Osteoblast (primary cell): ENCODE results near the gene CCNYL1. TPM values are rescaled to one million over a fixed set of nuclear protein-coding genes. Genes with fewer than 3 reads are reported as not detected.

Experiments used
- DNase-seq: peaks from one replicate; pipeline ENCODE4 v3.0.0; 2011; ENCODE audit warnings: low spot score, mixed read lengths; ENCODE audit not compliant: insufficient read length; ENCODE audit errors: missing footprints
- H2AFZ ChIP-seq: 2 replicates; pipeline ENCODE4 v1.6.0; 2011; ENCODE audit warnings: mild to moderate bottlenecking, low read length
- H3K27ac ChIP-seq: 2 replicates; pipeline ENCODE4 v1.5.1; 2011; ENCODE audit warnings: mild to moderate bottlenecking, low read depth, low read length, moderate library complexity
- H3K27me3 ChIP-seq: 2 replicates; pipeline ENCODE4 v1.6.0; 2012; ENCODE audit warnings: mild to moderate bottlenecking, control low read depth, inconsistent platforms, low read length, moderate library complexity; ENCODE audit not compliant: insufficient read depth
- H3K36me3 ChIP-seq: 2 replicates; pipeline ENCODE4 v1.5.1; 2011; ENCODE audit warnings: mild to moderate bottlenecking, low read length, control low read depth, moderate library complexity; ENCODE audit not compliant: insufficient read depth
- H3K4me1 ChIP-seq: 2 replicates; pipeline ENCODE4 v1.5.1; 2011; ENCODE audit warnings: mild to moderate bottlenecking, low read length, control low read depth, moderate library complexity; ENCODE audit not compliant: insufficient read depth
- H3K4me2 ChIP-seq: 2 replicates; pipeline ENCODE4 v1.6.0; 2011; ENCODE audit warnings: mild to moderate bottlenecking, low read length; ENCODE audit not compliant: insufficient read depth
- H3K4me3 ChIP-seq: fragments of 200-600 bp; sonication (generic); 3 replicates; pipeline ENCODE4 v1.5.1; 2012; ENCODE audit warnings: mild to moderate bottlenecking, low read length, inconsistent platforms; ENCODE audit not compliant: insufficient read depth
- H3K79me2 ChIP-seq: 2 replicates; pipeline ENCODE4 v1.6.0; 2012; ENCODE audit warnings: mild to moderate bottlenecking, low read length, control low read depth, inconsistent platforms; ENCODE audit not compliant: insufficient read depth
- H3K9me3 ChIP-seq: 2 replicates; pipeline ENCODE4 v1.5.1; 2011; ENCODE audit warnings: low read depth, low read length, control low read depth
- H4K20me1 ChIP-seq: 2 replicates; pipeline ENCODE4 v1.6.0; 2012; ENCODE audit warnings: mild to moderate bottlenecking, low read length, control low read depth; ENCODE audit not compliant: insufficient read depth
- total RNA-seq: library from RNA; depleted of rRNA; stranded (reverse); fragments of >200 nt; gene quantifications from 2 replicates; pipeline ENCODE4 v1.2.3, GENCODE V29; 2012
- TF ChIP-seq, protein P1 (sequence below): IDR thresholded peaks from 2 replicates; pipeline ENCODE4 v1.5.1; 2011; ENCODE audit warnings: mild to moderate bottlenecking, low read depth, low read length, moderate library complexity; ENCODE audit errors: extremely low read depth

The CCNYL1 gene
- total RNA-seq, 1 donor, result 15.9 TPM

DNA sequence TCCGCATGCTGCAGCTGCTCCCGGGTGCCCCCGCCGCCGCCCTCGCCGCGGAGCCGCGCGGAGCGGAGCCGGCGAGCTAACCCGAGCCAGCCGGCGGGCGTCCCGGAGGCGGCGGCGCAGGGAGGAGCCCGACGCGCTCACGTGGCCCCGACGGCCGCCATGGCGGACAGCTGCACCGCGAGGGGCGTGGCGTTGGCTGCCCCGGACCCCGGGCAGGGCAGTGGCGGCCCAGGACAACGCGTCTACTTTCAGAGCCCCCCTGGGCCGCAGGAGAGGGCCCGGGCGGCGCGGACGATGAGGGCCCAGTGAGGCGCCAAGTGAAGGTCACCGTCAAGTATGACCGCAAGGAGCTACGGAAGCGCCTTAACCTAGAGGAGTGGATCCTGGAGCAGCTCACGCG, 30.0 kb upstream of the CCNYL1 start:
- TF ChIP-seq, protein P1, sequence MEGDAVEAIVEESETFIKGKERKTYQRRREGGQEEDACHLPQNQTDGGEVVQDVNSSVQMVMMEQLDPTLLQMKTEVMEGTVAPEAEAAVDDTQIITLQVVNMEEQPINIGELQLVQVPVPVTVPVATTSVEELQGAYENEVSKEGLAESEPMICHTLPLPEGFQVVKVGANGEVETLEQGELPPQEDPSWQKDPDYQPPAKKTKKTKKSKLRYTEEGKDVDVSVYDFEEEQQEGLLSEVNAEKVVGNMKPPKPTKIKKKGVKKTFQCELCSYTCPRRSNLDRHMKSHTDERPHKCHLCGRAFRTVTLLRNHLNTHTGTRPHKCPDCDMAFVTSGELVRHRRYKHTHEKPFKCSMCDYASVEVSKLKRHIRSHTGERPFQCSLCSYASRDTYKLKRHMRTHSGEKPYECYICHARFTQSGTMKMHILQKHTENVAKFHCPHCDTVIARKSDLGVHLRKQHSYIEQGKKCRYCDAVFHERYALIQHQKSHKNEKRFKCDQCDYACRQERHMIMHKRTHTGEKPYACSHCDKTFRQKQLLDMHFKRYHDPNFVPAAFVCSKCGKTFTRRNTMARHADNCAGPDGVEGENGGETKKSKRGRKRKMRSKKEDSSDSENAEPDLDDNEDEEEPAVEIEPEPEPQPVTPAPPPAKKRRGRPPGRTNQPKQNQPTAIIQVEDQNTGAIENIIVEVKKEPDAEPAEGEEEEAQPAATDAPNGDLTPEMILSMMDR, result no peak
- Histone ChIP-seq H2AFZ (no peak overlapping the region), H3K9me3 (no peaks in the 10 kb centered on the region), H3K4me3 (no peak overlapping the region), H3K79me2 (no peaks in the 10 kb centered on the region), H3K27me3 (peaks cover 6% of the 10 kb centered on the region), H3K4me1 (peaks cover 25% of the 10 kb centered on the region), H3K4me2 (no peak overlapping the region), H3K36me3 (no peaks in the 10 kb centered on the region), H3K27ac (no peak overlapping the region), H4K20me1 (no peaks in the 10 kb centered on the region)
- DNase-seq, result no peak

GRCh38 chr2:207682557-207682956, 28.9 kb upstream of the CCNYL1 start:
- no peaks in the 10 kb centered on the region for H4K20me1 ChIP-seq
- TF ChIP-seq, protein P1, result no peak
- H3K4me2 ChIP-seq, result no peak overlapping the region
- H3K4me1 ChIP-seq, result peaks cover 14% of the 10 kb centered on the region
- H3K4me3 ChIP-seq, result no peak overlapping the region
- no peak overlapping the region for H2AFZ ChIP-seq
- no peaks in the 10 kb centered on the region for H3K9me3 ChIP-seq
- no peak for DNase-seq
- peaks cover 10% of the 10 kb centered on the region for H3K27me3 ChIP-seq
- H3K27ac ChIP-seq, result no peak overlapping the region
- no peaks in the 10 kb centered on the region for H3K36me3 ChIP-seq
- no peaks in the 10 kb centered on the region for H3K79me2 ChIP-seq

DNA sequence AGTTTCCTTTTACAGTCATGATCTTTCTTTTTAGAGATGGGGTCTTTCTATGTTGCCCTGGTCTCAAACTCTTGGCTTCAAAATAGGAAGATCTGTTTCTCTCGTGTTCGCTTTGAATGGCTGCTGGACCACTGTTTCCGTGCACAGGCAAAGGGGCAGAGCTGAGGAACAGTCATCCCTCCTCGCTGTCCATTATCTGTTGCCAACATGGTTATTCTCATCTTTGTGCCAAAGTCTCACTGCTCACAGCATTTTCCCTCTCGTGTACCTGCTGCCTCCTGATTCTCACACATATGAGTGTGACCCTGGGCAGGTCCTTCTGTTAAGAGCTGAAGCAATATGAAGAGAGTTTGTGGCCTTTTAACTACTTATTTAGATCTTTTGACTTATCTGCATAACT, 28.0 kb upstream of the CCNYL1 start:
- no peaks in the 10 kb centered on the region for H3K36me3 ChIP-seq
- DNase-seq, result peak; percentile 79
- H2AFZ ChIP-seq, result no peak overlapping the region
- H4K20me1 ChIP-seq, result no peaks in the 10 kb centered on the region
- H3K4me2 ChIP-seq, result peak overlapping the region; percentile 53
- H3K27me3 ChIP-seq, result peaks cover 10% of the 10 kb centered on the region
- H3K79me2 ChIP-seq, result no peaks in the 10 kb centered on the region
- peak overlapping the region; percentile 53 for H3K27ac ChIP-seq
- H3K4me3 ChIP-seq, result no peak overlapping the region
- TF ChIP-seq, protein P1, result no peak
- H3K9me3 ChIP-seq, result no peaks in the 10 kb centered on the region
- H3K4me1 ChIP-seq, result peaks cover 14% of the 10 kb centered on the region

DNA sequence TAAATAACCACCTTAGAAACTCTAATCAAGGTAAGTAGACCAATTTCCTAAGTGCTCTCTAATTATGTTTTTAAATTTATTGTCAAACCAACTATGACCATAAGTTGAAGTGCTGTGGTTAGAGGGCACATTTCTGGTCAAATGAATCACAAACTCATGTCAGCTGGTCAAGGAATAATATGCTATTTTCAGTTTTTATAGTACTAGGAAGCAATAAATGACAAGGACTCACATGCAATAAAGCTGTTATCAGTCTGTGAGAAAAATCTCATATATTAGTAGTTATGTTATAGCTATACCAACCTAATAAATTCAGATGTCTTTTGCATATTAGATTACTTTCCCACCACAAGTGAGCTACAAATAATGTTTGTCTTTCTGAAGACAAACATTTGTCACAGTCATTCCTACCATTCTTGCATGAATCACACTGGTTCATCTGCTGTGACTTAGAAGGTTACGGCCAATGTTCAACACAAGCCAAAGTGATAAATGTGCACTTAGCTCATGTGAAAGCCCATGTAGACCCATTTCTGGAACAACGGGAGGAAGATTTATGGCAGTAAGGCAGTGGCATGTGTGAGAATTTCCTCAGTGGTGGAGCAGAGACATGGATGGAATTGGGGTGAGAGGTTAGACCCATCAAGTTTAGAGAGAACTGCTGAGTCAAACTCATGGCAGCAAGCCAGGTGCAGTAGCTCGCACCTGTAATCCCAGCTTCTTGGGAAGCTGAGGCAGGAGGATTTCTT, 27.4 kb upstream of the CCNYL1 start:
- DNase-seq, result peak; percentile 87

More for the DNA sequence above, 27.4 kb upstream of the CCNYL1 start:
- Histone ChIP-seq H2AFZ (no peak overlapping the region), H3K4me1 (peaks cover 14% of the 10 kb centered on the region), H3K36me3 (no peaks in the 10 kb centered on the region), H4K20me1 (no peaks in the 10 kb centered on the region), H3K27me3 (peaks cover 10% of the 10 kb centered on the region), H3K27ac (peak overlapping the region; percentile 53), H3K9me3 (no peaks in the 10 kb centered on the region), H3K79me2 (no peaks in the 10 kb centered on the region), H3K4me3 (no peak overlapping the region), H3K4me2 (peak overlapping the region; percentile 53)
- TF ChIP-seq, protein P1, result no peak
